Measurements from ENCODE around the gene PDHX.

PDHX gene

DNA sequence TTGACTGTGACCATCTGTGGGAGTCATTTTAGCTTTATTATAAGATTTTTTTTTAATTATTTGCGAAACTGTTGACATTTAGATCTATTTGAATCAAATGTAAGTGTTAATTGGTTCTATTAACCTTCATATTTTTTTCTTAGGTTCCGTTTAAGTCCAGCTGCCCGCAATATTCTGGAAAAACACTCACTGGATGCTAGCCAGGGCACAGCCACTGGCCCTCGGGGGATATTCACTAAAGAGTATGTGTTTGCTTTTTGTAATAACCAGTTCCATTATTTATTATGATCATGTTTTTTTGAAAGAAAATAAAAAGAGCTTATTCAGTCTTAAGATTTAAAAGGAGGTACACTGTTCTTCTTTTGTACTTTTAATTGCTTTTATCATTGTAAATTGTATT lies 43.9 kb downstream of the PDHX start:
- DNase-seq = no peak

DNA sequence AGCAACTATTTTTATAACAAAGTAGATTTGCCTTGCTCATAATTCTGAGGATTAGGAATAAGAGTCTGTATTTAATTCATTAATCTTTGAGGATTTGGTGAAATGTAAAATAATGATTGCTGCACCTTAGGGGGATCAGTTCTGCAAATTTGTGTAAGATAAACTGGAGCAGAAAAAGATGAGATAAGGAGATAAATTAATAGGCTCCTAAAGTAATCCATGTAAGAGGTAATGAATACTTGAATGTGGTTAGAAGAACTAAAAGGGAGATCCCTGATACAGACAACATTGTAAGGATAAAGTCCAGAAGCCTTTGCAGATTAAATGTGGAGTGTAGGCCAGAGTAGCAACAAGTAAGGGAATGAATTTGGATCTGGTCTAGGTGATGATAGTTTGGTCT lies 45.6 kb downstream of the PDHX start:
- DNase-seq = no peak

DNA sequence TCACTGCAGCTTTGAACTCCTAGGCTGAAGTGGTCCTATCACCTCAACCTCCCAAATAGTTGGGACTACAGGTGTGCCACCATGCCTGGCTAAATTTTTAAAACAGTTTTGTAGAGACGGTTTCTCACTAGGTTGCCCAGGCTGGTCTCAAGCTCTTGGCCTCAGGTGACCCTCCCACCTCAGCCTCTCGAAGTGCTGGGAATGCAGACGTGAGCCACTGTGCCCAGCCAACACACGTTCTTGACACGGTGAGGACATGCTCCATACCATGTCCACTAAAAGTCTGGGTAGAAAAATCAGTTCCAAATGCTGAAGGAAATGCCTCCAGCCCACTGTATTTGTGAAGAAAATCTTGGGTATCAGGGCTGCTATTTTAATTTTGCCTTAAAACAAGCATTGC lies 46.9 kb downstream of the PDHX start:
- no peak for DNase-seq

DNA sequence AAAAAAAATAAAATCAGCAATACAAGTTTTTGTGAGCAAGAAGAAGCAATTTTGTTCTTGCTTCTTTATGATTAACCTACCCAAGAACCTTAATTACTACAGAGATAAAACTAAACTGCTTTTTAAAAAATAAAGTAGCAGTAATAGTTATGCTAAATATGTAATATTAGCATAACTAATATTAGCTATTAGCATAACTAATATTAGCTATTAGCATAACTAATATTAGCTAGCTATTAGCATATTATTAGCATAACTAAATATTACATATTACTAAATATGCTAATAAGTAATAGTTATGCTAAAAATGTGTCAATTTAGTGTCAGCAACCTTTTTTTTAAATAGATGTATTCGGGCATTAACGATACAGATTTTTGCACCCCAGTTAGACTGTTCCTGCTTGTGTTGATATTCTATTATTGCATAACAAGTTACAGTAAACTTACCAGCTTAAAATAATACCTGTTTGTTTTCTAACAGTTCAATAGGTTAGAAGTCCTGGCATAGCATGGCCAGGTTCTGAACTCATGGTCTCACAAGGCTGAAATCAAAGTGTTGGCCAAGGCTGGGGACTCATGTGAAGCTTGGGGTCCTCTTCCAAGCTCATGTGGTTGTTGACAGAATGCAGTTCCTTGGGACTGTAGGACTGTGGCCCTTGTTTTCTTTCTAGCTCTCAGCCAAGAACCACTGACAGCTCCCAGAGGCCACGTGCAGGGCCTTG lies 48.4 kb downstream of the PDHX start:
- no peak for DNase-seq

DNA sequence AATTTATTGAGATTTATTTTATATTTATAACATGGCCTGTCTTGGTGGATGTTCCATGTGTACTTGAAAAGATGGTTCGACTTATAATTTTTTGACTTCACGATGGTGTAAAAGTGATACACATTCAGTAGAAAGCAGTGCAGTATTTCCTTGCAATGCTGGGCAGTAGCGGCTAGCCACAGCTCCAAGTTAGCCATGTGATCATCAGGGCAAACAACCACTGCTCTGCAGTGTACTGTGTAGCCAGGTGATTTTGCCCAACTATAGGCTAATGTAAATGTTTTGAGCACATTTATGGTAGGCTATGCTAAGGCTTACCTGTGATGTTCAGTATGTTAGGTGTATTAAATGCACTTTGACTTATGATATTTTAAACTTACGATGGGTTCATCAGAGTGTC lies 52.4 kb downstream of the PDHX start:
- no peak for DNase-seq

DNA sequence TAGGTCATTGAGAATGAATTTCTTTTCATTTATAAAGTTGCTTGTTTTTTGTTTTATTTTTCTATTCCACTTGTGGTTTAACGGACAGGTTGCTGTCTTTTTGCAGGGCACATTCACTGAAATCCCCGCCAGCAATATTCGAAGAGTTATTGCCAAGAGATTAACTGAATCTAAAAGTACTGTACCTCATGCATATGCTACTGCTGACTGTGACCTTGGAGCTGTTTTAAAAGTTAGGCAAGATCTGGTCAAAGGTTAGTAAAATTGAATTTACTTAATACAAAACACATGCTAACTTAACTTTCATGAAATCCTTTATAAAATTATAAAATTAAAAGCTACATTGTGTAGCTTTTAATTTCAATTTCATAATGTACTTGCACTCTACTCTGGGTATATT lies 53.6 kb downstream of the PDHX start:
- no peak for DNase-seq

DNA sequence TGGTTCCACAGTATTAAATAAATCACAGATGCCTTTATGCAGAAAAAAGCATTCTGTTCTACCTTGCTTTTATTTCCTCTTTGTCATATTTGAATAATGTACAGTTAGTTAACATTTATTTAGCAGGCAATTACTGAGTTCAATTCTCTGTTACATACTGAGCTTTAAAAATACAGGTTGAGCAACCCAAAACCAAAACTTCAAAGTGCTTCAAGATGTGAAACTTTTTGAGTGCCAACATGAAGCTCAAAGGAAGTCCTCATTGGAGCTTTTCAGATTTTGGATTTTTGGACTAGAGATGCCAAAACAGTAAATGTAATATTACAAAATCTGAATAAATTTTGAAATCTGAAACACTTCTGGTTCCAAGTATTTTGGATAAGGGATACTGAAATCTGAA lies 54.1 kb downstream of the PDHX start:
- DNase-seq = no peak

DNA sequence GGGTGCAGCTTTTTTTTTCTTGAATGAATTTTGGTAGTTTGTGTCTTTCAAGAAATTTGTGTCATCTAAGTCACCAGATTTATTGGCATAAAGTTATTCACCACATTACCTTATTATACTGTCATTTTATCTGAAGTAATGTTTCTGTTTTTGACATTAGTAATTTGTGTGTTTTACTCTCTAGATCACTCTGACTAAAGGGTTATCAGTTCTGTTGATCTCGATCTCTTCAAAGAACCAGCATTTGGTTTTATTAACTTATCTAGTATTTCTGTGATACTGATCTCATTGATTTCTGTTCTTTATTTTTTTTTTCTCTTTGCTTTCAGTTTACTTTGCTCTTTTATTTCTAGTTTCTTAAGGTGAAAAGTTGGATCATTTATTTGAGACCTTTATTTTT lies 55.5 kb downstream of the PDHX start:
- DNase-seq = no peak

DNA sequence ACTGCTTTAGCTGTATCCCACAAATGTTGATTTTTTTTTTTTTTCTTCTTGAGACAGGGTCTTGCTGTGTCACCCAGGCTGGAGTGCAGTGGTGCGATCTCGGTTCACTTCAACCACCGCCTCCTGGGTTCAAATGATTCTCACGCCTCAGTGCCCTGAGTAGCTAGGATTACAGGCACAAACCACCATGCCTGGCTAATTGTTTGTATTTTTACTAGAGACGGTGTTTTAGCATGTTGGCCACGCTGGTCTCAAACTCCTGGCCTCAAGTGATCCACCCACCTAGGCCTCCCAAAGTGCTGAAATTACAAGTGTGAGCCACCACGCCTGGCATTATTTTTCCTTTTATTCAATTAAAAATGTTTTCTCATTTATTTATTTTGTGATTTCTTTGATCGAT lies 55.9 kb downstream of the PDHX start:
- DNase-seq = no peak

DNA sequence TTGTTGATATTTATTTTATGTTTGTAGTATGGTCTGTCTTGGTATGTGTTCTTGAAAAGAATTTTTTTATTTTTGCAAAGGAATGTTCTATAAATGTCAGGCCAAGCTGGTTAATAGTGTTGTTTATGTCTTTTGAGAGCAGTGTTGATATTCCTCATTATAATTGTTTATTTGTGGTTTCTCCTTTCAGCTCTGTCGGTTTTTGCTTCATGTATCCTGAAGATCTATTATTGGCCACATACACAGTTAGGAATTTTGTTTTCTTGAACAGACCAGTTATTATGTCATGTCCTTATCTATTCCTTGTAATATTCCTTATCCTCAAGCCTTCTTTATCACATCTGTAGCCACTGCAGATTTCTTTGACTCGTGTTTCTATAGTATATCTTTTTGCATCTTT lies 56.5 kb downstream of the PDHX start:
- no peak for DNase-seq

DNA sequence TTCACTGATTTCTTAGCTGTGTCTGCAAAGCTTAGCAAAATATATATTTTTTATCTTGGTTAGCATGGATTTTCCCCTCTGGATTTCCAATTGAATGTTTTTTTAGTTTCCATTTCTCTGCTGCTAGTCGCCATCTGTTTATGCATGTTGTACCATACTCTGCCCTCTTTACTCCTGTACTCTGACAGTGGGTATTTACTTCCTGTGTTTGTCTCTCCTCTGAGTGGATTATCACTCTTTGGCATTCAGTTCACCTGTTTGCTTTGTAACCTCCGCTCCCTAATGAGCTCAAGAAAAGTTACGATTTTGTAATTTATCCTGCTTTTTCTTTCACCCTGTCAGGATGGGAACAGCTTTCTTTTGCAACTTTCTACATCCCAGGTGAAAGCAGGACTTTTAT lies 59.1 kb downstream of the PDHX start:
- DNase-seq = no peak

DNA sequence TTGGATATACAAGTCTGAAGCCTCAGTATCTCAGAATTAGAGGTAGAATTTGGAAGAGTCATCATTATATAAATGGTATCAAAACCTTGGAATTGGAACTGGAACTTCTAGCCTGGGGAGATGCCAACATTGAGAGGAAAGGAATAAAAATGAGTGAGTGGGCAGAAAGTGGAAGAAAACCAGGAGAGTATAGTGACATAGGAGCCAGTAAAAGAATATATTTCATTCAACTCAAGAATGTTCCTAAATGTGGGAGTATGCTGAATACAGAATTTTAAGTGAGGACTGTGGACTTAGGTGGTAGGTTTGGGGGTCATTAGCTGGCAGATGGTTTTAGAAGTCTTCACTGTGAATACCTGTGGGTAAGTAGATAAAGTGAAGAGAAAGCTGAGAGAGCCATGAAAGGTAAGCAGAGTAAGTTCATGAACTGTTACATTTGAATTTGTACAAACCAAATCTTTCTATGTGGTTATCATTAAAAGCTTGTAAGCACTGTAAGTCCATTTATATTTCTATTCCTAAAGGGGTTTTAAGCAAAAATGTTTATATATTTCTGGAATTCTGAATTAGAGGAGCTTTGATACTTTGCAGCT lies 60.2 kb downstream of the PDHX start:
- no peak for DNase-seq

DNA sequence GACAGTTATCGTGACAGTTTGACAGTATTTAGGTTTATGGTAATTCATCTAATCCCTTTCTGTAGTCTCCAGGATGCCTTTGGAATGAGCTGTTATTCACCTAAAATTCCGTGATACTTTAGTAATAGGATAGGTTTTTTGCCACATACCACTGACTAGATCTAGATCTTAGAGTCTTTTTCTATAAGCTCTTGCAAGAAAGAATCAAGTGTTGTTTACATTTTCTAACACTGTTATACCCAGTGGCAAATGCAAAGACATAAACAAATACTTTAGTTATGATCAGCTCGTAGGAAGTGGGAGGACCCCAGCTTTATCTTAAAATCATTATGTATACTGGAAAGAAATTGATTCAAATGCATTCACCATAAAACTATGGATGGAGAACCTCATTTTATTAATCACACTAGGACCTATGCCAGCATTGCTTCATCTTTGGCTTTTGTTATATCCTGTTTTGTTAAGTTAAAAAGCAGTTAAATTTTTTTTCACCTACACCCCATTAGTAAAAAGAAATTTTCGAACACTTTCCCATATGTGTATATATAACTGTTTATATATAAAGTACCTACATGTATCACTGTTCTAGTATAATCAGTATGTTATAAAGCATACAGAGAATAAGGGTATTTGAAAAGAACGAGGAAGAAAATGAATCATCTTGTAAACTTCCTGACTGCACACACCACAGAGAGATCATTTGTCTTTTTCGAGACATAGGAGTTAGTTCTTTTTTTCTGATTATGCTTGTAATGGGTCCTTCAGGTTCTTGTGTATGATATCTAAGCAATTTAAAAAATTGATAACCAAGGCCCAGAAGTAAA lies 60.9 kb downstream of the PDHX start:
- DNase-seq = no peak

DNA sequence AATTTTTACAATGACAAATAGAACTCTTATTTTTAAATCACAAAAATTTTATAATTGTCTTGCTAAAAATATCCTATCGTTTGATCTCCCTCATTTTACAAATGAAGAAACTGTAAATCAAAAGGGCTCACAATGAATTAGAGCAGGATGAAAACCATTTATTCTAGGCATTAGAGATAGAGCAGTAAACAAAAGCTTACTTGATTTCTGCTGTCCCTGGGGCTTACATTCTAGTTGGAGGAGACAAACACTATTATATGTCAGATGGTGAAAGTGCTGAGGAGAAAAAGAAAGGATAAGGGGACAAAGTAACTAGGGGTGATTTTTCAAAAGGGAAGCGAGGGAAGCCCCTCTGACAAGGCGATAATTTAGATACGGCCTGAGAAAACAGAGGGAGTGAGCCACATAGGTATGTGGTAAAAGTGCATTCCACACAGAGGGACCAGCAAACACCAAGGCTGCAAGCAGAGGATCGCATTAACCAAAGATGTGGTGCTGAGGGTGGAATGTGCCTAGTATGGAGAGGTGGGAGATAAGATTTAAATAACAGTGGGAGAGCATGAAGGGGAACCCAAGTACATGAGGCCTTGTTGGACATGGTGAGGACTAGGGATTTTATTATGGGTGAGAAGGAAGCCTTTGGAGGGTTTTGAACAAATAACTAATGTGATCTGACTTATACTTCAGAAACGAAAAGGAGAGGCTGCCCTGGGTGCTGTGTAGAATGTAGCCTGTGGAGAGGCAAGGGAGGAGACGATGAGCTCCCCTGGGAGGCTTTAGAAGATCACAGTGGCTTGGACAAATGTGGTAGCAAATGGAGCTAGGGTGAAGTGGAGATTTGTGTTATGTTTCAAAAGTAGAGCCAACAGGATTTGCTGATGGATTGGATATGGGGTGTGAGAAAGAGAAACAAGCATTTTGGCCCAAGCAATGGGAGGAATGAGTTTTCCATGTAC lies 62.1 kb downstream of the PDHX start:
- DNase-seq = no peak

DNA sequence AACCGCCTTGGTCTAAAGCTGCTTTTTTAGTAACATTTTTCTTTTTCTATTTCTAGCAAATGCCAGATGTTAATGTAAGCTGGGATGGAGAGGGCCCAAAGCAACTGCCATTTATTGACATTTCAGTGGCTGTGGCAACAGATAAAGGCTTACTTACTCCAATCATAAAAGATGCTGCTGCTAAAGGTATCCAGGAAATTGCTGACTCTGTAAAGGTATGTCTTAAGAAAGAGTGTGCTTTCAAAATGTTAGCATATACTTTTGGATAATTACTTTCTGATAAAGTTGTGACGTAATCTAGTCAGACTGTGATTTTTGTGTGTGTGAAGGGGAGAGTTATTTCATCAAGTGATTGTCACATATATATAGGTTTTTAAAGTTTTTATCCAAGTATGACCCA lies 68.1 kb downstream of the PDHX start:
- DNase-seq = no peak

DNA sequence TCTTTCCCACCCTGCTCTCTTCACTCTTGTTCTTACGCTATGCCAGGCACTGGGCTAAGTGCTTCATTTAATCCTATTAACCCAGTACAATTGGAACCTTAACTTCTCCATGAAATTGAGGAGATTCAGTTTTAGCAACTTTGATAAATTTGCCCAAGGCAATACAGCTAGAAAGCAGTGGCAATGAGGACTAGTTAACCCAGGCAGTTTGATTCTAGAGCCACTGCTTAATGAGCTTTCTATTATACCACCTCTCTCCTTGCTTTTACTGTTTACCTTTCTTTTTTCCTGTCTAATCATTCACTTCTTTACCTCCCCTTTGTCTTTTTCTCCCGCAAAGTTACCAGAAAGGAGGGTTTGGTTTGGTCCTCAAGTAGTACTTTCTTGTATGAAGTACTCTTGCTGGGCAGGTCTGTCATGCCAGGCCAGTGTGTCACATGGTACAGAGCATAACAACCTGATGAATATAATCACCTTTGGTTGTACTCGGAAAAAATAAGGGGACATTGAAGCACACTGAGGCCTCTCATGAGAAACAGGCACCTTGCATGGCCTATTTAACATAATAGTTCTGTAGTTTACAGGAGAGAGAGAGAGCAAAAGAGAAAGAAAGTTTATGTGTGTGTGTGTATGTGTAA lies 70.6 kb downstream of the PDHX start:
- no peak for DNase-seq

DNA sequence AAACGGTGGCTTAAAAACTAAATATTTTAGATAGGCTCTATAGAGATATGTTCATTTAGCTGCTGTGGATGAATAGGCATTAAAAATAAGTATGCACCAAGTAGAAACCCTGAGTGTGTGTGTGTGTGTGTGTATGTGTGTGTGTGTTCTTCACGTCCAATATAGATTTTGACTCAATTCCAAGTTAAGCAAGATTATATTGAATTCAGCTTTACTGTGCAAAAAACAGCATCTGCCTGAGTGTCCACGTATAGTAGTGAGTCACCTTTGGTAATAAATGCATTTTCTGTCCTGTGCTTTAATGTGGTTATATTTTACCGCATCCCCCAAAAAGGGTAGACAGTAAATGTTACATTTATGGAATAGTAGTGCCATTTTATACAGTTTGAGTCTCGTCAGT lies 71.2 kb downstream of the PDHX start:
- DNase-seq = no peak

DNA sequence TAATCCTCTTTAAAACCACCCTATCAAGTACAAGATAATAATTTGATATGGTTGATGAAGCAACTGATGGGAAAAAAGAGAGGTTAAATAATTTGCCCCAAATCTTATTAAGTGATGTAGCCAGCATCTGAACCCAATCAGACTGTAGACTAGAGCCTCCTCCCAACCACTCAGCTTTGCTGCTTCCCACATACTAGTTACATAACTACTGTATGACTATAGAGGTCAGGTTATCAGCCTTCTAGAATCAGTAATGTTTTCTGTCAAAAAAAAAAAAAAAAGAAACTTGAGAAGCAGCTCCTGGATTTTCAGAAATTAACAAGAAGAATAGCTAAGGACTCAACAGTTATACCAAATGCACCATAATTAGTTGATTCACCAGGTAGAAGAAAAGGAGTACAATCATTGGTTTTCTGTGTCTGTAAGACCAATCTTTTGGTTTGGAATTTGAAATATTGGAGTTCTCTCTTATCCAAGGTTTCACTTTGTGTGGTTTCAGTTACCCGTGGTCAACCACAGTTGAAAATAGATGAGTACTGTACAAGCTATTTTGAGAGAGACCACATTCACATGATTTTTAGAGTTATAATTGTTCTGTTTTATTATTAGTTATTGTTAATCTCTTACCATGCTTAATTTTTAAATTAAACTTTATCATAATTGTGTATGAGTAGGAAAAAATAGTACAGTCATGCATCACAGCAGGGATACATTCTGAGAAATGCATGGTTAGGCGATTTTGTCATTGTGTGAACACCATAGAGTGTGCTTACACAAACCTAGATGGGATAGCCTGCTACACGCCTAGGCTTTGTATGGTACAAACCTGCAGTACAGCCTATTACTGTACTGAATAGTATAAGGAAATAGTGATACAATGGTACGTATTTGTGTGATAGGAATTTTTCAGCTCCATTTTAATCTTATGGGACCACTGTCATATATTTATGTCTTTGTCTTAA lies 72.2 kb downstream of the PDHX start:
- no peak for DNase-seq

DNA sequence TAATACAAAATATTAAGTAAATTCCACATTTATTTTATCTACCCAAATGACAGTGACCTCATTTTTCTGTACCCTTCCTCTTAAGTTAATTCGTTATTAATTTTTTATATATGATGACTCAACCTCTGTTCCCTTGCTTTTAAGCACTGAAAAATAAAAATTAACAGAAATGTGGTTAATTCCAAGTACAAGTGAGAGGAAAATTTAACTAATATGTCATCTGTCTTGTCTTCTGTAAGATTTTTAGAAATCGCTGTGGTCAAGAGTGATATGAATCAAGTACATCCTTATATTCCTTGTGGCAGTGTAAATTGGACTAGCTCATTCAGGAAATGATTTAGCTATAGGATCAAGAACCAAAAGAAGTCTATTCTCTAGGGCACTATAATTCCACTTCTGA lies 74.5 kb downstream of the PDHX start:
- no peak for DNase-seq

DNA sequence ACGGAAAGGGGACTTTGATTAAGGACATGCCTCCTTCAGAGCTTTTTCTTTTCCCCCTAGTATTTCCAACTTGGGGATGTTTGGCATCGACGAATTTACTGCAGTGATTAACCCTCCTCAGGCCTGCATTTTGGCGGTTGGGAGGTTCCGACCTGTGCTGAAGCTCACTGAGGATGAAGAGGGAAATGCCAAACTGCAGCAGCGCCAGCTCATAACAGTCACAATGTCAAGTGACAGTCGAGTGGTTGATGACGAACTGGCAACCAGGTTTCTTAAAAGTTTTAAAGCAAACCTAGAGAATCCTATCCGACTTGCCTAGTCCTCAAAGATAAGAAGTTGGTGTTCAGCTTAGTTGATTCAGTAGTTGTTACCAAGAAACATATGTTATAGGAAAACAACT lies 78.4 kb downstream of the PDHX start:
- DNase-seq = no peak

DNA sequence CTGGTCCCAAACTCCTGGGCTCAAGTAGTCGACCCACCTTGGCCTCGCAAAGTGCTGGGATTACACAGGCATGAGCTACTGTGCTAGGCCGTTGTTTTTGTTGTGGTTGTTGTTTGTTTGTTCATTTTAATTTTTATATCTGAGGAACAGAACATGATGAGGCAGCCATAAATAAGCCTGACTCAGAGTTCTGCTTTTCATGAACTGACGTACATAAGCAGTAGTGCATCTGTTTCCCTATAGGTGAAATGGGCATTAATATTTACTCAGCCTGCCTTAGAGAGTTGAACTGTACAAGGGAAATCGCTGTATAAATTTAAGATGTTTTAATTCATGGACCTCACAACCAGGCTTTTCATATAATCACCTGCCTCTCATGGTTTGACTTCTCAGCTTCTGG lies 80.5 kb downstream of the PDHX start:
- DNase-seq = no peak
